ENCODE results near the gene PZP. TPM values are rescaled to one million over a fixed set of nuclear protein-coding genes. Genes with fewer than 3 reads are reported as not detected.

The PZP gene
- total RNA-seq, 1 donor from 2014 or later: not detected

DNA sequence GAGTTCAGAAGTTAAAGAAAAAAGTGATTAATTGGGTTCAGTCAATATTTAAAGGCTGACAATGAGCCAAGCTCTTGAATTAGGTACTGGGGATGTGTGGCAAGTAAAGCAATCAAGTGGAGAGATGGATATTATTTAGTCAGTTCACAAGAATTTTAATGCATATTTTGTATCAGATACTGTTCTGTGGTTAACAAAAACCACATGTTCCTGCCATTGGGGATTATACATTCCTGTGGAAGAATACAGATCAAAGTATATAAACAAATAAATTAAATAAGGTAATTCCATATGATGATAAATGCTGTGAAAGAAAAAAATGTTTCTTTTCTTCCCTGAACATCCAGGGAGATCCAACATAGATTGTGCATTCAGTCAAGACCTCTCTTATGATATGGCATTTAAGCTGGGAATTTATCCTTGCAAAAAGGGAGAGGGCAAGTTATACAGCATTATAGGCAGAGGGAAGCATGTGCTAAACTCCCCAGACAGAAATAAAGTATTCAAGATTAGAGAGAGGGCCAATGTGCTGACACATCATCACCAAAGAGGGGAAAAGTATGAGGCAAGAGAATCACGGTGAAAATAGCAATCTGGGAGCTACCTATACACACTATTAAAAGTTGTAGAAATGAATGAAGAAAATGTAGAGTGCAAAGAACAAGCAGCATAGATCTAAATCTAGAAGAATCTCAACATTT lies 74.8 kb downstream of the PZP start:
- Histone ChIP-seq H3K36me3 (no peaks in the 10 kb centered on the region), H3K4me1 (no peaks in the 10 kb centered on the region), H3K27me3 (no peaks in the 10 kb centered on the region), H3K27ac (no peak overlapping the region), H3K4me3 (no peak overlapping the region), H3K9me3 (no peaks in the 10 kb centered on the region)
- intact Hi-C loops (cut with DNase I): no loop called here
- TF ChIP-seq, protein P1, sequence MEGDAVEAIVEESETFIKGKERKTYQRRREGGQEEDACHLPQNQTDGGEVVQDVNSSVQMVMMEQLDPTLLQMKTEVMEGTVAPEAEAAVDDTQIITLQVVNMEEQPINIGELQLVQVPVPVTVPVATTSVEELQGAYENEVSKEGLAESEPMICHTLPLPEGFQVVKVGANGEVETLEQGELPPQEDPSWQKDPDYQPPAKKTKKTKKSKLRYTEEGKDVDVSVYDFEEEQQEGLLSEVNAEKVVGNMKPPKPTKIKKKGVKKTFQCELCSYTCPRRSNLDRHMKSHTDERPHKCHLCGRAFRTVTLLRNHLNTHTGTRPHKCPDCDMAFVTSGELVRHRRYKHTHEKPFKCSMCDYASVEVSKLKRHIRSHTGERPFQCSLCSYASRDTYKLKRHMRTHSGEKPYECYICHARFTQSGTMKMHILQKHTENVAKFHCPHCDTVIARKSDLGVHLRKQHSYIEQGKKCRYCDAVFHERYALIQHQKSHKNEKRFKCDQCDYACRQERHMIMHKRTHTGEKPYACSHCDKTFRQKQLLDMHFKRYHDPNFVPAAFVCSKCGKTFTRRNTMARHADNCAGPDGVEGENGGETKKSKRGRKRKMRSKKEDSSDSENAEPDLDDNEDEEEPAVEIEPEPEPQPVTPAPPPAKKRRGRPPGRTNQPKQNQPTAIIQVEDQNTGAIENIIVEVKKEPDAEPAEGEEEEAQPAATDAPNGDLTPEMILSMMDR (IDR thresholded peaks at IDR 0.05): no peak
- DNase-seq (ENCODE audit: low spot score in 2 of 2): no peak

DNA sequence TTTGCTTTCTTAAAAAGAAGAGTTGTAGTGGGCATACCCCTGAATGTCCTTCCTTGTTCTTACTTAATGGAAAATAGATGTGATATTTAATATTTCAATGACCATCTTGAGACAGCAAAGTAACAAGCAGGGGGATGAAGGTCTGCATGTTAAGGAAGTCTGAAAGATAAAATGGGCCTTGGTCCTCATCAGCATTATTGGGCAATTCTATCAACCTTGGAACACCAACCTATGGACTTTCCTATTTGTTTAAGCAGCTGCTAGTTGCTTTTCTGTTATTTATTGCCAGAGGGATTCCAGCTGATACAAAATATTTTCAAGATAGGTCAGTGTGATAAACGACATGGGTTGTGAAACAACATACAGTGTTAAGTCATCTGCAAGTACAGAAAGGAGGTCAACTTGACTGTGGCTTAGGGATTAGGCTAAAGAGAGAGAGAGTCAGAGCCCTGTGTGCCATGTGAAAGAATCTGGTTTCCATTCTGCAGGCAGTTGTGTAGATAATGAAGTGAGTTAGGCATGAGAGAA lies 76.1 kb downstream of the PZP start:
- intact Hi-C loops (cut with DNase I): no loop called here

DNA sequence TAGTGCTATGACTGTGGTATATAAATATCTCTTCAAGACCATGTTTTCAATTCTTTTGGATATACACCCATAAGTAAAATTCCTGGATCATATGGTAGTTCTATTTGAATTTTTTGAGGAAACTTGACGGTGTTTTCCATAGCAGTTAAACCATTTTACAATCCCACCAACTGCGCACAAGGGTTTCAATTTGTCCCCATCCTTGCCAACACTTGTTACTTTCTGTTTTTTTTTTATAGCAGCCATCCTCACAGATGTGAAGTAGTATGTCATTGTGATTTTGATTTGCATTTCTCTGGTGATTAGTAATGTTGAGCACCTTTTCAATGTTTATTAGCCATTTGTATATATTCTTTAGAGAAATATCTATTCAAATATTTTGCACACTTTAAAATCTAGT lies 78.0 kb downstream of the PZP start:
- no peak for DNase-seq (ENCODE audit: low spot score in 2 of 2)
- no peaks in the 10 kb centered on the region for H3K27me3 ChIP-seq
- intact Hi-C loops (cut with DNase I): no loop called here
- H3K4me1 ChIP-seq: no peaks in the 10 kb centered on the region
- TF ChIP-seq, protein P1 (IDR thresholded peaks at IDR 0.05): no peak
- H3K27ac ChIP-seq: no peak overlapping the region
- no peaks in the 10 kb centered on the region for H3K36me3 ChIP-seq
- H3K9me3 ChIP-seq: no peaks in the 10 kb centered on the region
- H3K4me3 ChIP-seq: no peak overlapping the region

More for the DNA sequence above, 76.1 kb downstream of the PZP start:
- Histone ChIP-seq H3K4me3 (no peak overlapping the region), H3K4me1 (no peaks in the 10 kb centered on the region), H3K36me3 (no peaks in the 10 kb centered on the region), H3K27ac (no peak overlapping the region), H3K9me3 (no peaks in the 10 kb centered on the region), H3K27me3 (no peaks in the 10 kb centered on the region)
- TF ChIP-seq, protein P1 (IDR thresholded peaks at IDR 0.05): no peak
- no peak for DNase-seq (ENCODE audit: low spot score in 2 of 2)

DNA sequence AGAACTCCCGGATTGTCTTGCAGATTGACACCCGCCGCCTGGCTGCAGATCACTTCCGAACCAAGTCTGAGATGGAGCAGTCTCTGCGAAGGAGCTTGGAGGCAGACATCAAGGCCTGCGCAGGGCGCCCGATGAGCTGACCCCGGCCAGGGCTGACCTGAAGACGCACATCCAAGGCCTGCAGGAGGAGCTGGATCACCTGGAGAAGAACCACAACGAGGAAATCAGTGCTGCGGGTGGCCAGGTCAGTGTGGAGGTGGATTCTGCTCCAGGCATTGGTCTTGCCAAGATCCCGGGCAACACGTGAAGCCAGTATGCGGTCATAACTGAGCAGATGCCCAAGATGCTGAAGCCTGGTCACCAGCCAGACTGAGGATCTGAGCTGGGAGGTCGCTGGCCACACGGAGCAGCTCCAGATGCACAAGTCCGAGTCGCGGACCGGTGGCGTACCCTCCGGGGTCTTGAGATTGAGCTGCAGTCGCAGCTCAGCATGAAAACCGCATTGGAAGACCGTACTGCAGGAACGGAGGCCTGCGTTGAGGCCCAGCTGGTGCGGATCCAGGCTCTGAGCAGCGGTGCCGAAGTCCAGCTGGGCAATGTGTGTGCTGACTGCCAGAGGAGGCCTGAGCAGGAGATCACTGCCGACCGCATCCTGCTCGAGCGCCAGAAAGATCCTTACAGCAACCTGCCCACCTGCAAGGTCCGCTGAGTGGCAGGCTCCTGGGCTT lies 80.1 kb downstream of the PZP start:
- no peaks in the 10 kb centered on the region for H3K36me3 ChIP-seq
- H3K27me3 ChIP-seq: no peaks in the 10 kb centered on the region
- H3K4me1 ChIP-seq: peaks cover 0 to 3% of the 10 kb centered on the region in 2 donors
- H3K4me3 ChIP-seq: no peak overlapping the region
- no peaks in the 10 kb centered on the region for H3K9me3 ChIP-seq
- H3K27ac ChIP-seq: no peak overlapping the region
- intact Hi-C loops (cut with DNase I): no loop called here
- TF ChIP-seq, protein P1 (IDR thresholded peaks at IDR 0.05): no peak
- no peak for DNase-seq (ENCODE audit: low spot score in 2 of 2)

DNA sequence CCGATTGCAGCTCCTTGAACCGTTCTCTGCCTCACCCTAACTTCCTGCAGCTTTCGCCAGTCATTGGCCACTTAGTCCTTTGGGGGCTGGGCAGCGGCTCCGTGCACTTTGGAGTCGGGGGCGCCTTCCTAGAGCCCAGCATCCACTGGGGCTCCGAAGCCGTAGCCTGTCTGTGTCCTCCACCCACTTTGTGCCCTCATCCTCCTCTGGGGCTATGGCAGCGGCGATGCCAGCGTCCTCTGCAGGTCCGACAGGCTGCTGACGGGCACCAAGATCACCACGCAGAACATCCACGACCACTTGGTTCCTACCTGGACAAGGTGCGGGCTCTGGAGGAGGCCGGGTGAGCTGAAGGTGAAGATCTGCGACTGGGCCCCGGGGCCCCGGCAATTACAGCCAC lies 80.7 kb downstream of the PZP start:
- TF ChIP-seq, protein P1 (IDR thresholded peaks at IDR 0.05): no peak
- no peaks in the 10 kb centered on the region for H3K36me3 ChIP-seq
- no peaks in the 10 kb centered on the region for H3K9me3 ChIP-seq
- no peak for DNase-seq (ENCODE audit: low spot score in 2 of 2)
- H3K27me3 ChIP-seq: no peaks in the 10 kb centered on the region
- peaks cover 0 to 4% of the 10 kb centered on the region in 2 donors for H3K4me1 ChIP-seq
- H3K27ac ChIP-seq: no peak overlapping the region
- intact Hi-C loops (cut with DNase I): no loop called here
- no peak overlapping the region for H3K4me3 ChIP-seq

All from ascending aorta (tissue), 2 donors.